GM12873 (cell line): ENCODE measurements around the gene SURF4.

ENCODE experiments used
- TF ChIP-seq, protein P1 (sequence below): IDR thresholded peaks from 2 replicates; pipeline ENCODE4 v1.5.1; 2012; ENCODE audit warnings: low read depth, mild to moderate bottlenecking, moderate library complexity, low read length, control low read depth; ENCODE audit not compliant: insufficient read depth; ENCODE audit errors: missing control alignments

SURF4 gene

DNA sequence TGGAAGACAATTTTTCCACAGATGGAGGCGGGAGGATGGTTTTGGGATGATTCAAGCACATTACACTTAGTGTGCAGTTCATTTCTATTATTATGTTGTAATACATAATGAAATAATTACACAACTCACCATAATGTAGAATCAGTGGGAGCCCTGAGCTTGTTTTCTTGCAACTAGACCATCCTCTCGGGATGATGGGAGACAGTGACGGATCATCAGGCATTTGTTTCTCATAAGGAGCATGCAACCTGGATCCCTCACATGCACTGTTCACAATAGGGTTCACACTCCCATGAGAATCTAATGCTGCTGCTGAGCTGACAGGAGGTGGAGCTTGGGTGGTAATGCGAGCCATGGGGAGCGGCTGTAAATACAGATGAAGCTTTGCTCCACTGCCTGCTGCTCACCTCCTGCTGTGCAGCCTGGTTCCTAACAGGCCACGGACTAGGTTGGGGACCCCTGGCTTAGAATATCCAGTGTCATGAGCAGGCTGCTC is 1.9 kb upstream of the SURF4 start:
- TF ChIP-seq, protein P1, sequence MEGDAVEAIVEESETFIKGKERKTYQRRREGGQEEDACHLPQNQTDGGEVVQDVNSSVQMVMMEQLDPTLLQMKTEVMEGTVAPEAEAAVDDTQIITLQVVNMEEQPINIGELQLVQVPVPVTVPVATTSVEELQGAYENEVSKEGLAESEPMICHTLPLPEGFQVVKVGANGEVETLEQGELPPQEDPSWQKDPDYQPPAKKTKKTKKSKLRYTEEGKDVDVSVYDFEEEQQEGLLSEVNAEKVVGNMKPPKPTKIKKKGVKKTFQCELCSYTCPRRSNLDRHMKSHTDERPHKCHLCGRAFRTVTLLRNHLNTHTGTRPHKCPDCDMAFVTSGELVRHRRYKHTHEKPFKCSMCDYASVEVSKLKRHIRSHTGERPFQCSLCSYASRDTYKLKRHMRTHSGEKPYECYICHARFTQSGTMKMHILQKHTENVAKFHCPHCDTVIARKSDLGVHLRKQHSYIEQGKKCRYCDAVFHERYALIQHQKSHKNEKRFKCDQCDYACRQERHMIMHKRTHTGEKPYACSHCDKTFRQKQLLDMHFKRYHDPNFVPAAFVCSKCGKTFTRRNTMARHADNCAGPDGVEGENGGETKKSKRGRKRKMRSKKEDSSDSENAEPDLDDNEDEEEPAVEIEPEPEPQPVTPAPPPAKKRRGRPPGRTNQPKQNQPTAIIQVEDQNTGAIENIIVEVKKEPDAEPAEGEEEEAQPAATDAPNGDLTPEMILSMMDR, result no peak

DNA sequence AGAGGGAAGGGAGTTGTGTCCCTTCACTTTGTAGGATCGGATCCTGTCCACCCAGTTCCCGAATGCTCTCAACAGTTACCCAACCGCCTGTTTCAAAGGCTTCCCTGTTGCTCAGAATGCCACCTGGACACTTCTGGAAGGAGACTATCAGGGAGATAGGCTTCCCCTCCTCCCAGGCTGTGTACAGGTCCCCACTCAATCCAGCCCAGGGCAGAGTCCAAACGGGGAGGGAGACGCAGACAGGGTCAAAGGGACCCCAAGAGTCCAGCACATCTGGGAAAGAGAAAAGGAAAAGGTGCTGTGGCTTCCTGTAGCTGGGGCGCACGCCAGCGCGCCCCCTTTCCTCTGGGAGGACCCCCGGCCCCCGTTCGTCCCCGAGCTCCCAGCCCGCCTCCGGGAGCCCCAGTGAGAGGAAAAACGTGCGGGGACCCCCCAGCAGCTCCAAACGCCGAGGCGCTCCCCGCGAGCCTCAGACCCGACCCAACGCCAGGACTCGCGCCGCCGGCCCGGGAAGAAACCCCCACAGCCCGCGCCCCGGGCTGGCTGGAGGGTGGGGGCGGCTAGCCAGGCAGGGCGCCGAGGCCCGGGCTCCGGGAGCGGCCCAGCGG is 640 bp downstream of the SURF4 start:
- TF ChIP-seq, protein P1, result no peak

DNA sequence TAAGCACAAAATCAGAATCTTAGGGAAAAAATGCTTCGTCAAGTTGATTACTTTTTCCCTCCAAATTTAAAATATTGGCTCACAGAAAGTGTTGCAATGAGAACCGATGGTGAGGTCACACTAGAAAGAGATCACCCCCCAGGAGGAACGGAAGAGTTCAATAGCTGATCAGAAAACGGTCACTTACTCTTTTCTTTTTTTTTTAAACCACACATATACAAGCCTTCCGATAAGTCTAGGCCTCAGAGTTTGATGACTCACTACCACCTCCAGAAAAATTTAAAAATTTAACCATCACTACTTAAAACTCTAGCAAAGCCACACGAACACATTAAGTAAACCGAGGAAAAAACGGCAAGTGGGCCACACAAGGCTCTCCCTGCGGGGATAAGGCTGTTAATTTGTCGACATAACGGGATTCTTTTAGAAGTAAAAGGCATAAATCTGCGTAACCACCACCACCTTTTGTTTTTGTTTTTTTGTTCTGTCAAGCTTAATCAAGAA is 1.2 kb downstream of the SURF4 start:
- TF ChIP-seq, protein P1, result no peak

DNA sequence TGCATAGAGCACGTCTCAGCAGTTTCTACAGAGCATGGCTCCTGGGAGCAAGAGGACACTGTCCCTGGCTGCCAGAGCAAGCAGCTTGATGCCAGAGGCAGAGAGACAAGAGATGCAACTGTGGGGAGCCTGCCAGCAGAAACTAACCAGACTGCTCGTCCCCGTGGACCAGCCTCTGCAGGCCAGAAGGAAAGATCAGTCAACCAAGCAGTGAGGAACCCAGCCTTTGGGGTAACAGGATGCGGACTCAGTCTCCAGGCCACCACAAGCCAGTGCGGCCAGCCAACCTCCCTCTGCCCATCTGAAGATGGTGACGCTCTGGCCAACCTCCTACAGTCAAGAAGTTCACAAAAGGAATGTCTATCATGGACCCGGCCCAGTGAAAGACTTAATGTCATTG is 3.7 kb downstream of the SURF4 start:
- TF ChIP-seq, protein P1, result no peak

DNA sequence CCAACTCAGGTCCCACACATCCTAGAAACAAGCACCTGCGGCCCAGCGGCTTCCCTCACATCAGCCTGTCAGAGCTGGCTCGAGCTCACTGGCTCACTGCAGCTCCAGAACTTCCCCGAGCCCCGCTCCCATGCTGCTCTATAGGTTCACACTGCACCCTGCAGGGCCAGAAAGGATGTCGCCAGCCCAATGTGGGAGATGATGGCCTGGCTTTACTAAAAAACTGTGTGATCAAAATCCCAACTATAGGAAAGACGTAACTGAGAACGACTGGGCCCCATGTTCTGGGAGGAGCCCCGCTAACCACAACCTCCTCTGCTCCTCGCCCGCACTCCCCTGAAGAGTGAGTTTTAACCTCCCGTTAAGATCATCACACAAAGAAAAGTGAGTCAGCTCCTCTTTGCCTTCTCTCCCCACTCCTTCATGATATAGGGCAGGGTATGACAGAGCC is 4.6 kb downstream of the SURF4 start:
- TF ChIP-seq, protein P1, result no peak

DNA sequence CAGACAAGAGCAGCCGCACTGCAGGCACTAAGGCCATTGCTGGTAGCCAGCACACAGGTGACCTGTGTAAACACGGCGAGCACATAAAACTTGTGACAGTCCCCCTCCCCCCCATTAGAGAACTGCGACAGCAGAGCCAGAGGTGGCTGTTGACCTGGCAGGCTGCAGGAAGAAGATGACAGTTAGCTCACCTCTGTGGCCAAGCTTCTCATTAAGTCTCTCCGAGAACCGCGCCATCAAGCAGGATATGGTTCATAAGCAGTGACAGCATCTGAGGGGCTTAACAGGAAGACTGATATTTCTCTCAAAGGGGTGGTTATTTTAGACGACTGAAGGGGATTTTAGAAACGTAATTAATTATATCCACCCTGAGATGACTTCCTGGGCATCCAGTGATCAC is 5.2 kb downstream of the SURF4 start:
- TF ChIP-seq, protein P1, result no peak

DNA sequence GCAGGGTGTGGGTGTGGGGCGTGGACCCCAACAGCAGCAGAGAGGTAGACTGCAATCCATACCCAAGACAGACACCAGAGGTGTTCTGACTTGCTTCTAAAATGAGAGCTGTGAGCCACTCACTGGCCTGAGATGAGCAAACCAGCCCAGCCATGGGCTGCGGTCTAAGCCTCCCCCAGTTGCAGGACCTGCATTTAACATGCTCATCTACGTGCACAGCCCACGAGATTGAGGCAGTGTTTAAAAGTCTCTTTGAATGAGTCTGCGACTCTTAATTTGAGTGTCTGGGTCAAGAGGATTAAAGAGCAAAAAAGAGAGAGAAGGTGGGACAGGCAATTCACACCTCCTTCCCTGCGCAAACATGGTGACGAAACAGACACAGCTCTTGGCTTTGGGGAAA is 5.9 kb downstream of the SURF4 start:
- TF ChIP-seq, protein P1, result no peak
